A549 (cell line): ENCODE results near the gene PTPRK.

Experiments used
- CBX2 ChIP-seq: fragments of 200-600 bp; sonication (generic); IDR thresholded peaks from 2 replicates; pipeline ENCODE4 v1.6.1; 2016; ENCODE audit warnings: low read depth, mild to moderate bottlenecking, borderline replicate concordance
- CHD2 ChIP-seq: fragments of 150-350 bp; IDR thresholded peaks from 2 replicates; pipeline ENCODE4 v1.6.1; 2014; ENCODE audit warnings: low read length; ENCODE audit not compliant: partially characterized antibody
- CTCF ChIP-seq: fragments of >200 bp; sonication (Bioruptor Twin); formaldehyde crosslinking; IDR thresholded peaks from 3 replicates; pipeline ENCODE4 v1.5.1; 2016
- E2F6 ChIP-seq: IDR thresholded peaks from 2 replicates; pipeline ENCODE4 v1.6.1; 2012; ENCODE audit warnings: low read depth, borderline replicate concordance
- GATA3 ChIP-seq: IDR thresholded peaks from 2 replicates; pipeline ENCODE4 v1.6.1; 2012; ENCODE audit warnings: borderline replicate concordance
- KDM5A ChIP-seq: fragments of 200-600 bp; sonication (generic); IDR thresholded peaks from 2 replicates; pipeline ENCODE4 v1.6.1; 2016; ENCODE audit warnings: antibody characterized with exemption, mild to moderate bottlenecking
- MAX ChIP-seq: IDR thresholded peaks from 2 replicates; pipeline ENCODE4 v1.6.1; 2012
- MAZ ChIP-seq: fragments of 150-350 bp; IDR thresholded peaks from 2 replicates; pipeline ENCODE4 v1.6.1; 2014; ENCODE audit warnings: antibody characterized with exemption, low read depth, low read length, borderline replicate concordance
- POLR2A ChIP-seq: IDR thresholded peaks from 2 replicates; pipeline ENCODE4 v1.6.1; 2012; ENCODE audit warnings: mild to moderate bottlenecking, low read length
- RAD21 ChIP-seq, 2 experiments: fragments of >200 bp in 1 of 2; sonication (Bioruptor Twin) in 1 of 2; formaldehyde crosslinking in 1 of 2; IDR thresholded peaks in 1 of 2; conservative IDR thresholded peaks in 1 of 2; 2 replicates in 1 of 2; 3 replicates in 1 of 2; pipeline ENCODE4 v1.6.1; 2012 to 2018; ENCODE audit warnings: inconsistent platforms in 1 of 2
- RNF2 ChIP-seq: fragments of 200-600 bp; sonication (generic); IDR thresholded peaks from 2 replicates; pipeline ENCODE4 v1.6.1; 2016; ENCODE audit warnings: low read depth, mild to moderate bottlenecking, antibody characterized with exemption, moderate library complexity, borderline replicate concordance
- SMC3 ChIP-seq: fragments of >200 bp; sonication (Bioruptor Twin); formaldehyde crosslinking; IDR thresholded peaks from 3 replicates; pipeline ENCODE4 v1.6.1; 2018; ENCODE audit warnings: inconsistent platforms
- SREBF2 ChIP-seq: fragments of 450-650 bp; IDR thresholded peaks from 2 replicates; pipeline ENCODE4 v1.6.1; 2014; ENCODE audit warnings: mild to moderate bottlenecking, moderate library complexity
- TP53 ChIP-seq: fragments of 250-450 bp; sonication (Bioruptor Pico); IDR thresholded peaks from 2 replicates; pipeline ENCODE4 v1.5.0; 2021; ENCODE audit warnings: mild to moderate bottlenecking, moderate library complexity

GRCh38 chr6:128097009-128097408, 423.4 kb downstream of the PTPRK start:
- TF ChIP-seq CTCF (no peak), POLR2A (no peak), KDM5A (no peak), MAZ (no peak), SMC3 (no peak), RAD21 (conservative IDR thresholded peaks at IDR 0.05 in 1 of 2, IDR thresholded peaks at IDR 0.05 in 1 of 2) (no peak), CBX2 (no peak), TP53 (CRISPR knock-in tag) (no peak), CHD2 (no peak), SREBF2 (no peak), E2F6 (no peak), RNF2 (no peak), GATA3 (no peak), MAX (no peak)
